Hematopoietic multipotent progenitor cell treated with erythropoietin and hydrocortisone succinate and interleukin-3 and kit ligand, for 4 days (in vitro differentiated cells): ENCODE results near the gene OR52I2.

Source experiments
- DNase-seq: peaks from one replicate; pipeline ENCODE4 v3.0.0-alpha.2; 2015

Gene OR52I2

GRCh38 chr11:4581443-4581842, at the start of gene OR52I2:
Gene OR52I2, plus strand, starts transcription at chr11:4581743.
- DNase-seq: no peak

- peak; percentile 72 for DNase-seq
Measured at GRCh38 chr11:4539603-4540219, 41.8 kb upstream of the OR52I2 start.

GRCh38 chr11:4541071-4541470, 40.5 kb upstream of the OR52I2 start:
- no peak for DNase-seq

GRCh38 chr11:4543561-4543960, 38.0 kb upstream of the OR52I2 start:
- no peak for DNase-seq

DNA sequence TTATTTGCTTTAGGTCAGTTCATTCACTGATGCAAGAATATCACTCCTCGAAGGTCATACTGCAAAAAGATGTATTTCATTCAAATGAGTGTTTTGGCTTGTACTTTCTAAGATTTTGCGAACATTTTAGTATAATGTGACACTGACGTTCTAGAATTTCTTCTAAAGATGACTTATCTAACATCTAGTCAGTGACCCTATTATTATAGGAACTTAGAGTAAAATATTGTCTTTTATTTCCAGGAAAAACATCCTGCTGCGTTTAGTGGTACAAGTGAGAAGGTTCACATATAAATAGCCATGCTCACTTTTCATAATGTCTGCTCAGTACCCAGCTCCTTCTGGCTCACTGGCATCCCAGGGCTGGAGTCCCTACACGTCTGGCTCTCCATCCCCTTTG, 36.7 kb upstream of the OR52I2 start, which contains the start of gene OR52M1:
OR52M1 (plus strand) TSS at position 301 of the 400 bp plus-strand sequence; CDS start at position 301, 0 bp downstream.
- DNase-seq: no peak

GRCh38 chr11:4546878-4547277, 34.7 kb upstream of the OR52I2 start:
- no peak for DNase-seq

GRCh38 chr11:4547416-4547815, 34.1 kb upstream of the OR52I2 start:
- no peak for DNase-seq

GRCh38 chr11:4551346-4551979, 30.1 kb upstream of the OR52I2 start:
- peak; percentile 36 for DNase-seq

DNA sequence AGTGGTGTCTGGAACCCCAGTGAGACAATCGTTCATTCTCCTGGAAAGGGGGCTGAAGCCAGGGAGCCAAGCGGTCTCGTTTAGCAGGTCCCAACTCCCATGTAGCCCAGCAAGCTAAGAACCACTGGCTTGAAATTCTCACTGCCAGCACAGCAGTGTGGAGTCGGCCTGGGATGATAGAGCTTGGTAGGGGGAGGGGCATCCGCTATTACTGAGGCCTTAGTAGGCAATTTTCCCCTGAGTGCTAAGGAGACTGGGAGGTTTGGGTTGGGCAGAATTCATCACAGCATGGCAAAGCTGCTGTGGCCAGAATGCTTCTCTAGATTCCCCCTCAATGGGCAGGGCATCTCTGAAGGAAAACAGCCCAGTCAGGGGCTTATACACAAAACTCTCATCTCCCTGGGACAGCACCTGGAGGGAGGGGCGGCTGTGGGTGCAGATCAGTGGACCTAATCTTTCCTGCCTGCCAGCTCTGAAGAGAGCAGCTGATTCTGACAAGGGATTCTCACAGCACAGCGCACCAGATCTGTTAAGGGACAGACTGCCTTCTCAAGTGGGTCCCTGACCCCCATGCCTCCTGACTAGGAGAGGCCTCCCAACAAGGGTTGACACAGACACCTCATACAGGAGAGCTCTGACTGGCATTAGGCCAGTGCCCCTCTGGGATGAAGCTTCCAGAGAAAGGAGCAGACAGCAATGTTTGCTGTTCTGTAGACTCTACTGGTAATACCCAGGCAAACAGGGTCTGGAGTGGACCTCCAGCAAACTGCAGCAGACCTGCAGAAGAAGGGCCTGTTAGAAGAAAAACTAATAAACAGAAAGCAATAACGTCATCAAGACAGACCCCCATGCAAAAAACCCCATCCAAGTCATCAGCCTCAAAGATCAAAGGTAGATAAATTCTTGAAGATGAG, 21.8 kb upstream of the OR52I2 start:
- no peak for DNase-seq

- no peak for DNase-seq
Measured at GRCh38 chr11:4560467-4560866, 21.1 kb upstream of the OR52I2 start.

GRCh38 chr11:4565371-4565770, 16.2 kb upstream of the OR52I2 start:
- DNase-seq: no peak

DNA sequence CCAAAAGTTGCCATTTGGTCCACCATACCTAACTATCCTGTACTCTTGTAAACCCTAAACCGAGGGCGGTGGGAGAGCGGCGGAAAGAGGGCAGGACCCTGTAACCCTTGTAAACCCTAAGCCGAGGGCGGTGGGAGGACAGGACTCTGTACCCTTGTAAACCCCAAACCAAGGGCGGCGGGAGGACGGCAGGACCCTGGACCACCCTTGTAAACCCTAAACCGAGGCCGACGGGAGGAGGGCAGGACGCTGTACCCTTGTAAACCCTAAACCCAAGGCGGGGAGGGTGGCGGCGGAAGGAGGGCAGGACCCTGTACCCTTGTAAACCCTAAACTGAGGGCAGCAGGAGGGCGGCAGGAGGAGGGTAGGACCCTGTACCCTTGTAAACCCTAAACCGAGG, 12.5 kb upstream of the OR52I2 start:
- DNase-seq: no peak

DNA sequence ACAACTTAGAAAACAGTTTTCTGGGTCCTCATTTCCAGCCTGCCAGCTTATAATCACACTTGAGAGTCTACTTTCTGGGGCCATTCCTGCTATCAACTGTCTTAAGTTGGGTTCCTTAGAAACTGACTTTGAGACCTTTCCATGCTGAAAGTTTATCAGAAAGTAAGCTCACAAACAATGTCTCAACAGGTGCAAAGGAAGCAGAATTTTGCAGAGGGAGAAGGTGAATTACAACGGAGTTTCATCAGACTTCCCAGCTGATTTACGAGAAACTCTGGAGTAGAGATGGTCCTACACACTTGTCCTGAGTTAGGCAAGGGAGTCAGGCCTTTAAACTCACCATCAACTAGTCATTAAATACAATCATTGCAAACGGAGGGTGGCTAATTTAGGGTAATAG, 4.7 kb upstream of the OR52I2 start:
- no peak for DNase-seq

GRCh38 chr11:4577761-4578160, 3.8 kb upstream of the OR52I2 start:
- DNase-seq: no peak

DNA sequence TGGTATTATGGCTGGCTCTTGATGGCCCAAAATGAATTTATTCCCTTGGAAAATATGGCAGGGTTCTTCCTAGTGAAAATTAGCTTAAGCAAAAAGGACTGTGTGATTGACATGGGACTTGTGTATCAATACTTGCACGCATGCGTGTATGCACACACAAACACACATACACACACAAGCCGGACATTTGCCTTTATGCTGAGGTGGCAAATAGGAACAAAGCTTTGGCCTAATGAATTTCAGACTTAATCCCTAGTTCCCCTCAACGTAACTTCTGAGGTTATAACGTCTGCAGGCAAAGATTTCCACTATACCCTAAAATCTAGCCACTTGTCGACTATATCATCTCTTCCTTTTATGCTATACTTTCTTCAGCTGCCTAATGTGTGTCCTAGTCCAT, 2.9 kb upstream of the OR52I2 start:
- no peak for DNase-seq

DNA sequence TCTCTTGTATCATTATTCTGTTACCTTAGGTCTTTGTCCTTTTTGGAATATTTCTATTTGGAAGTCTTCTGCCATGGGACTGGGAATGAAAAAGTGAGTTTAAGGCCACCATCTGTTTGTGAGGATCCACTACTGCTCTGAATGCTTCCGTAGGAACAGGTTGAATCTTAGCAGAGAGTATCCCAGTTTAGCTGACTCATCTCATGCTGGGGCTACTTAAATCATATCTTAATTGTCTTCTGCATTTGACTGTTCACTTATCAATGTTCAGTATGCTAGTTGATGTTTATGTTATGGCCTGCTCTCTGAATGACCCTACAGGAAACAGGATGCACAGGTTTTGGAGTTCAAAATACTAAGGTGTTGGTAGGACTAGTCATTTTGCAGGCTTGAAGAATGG, 1.4 kb upstream of the OR52I2 start:
- DNase-seq: no peak

DNA sequence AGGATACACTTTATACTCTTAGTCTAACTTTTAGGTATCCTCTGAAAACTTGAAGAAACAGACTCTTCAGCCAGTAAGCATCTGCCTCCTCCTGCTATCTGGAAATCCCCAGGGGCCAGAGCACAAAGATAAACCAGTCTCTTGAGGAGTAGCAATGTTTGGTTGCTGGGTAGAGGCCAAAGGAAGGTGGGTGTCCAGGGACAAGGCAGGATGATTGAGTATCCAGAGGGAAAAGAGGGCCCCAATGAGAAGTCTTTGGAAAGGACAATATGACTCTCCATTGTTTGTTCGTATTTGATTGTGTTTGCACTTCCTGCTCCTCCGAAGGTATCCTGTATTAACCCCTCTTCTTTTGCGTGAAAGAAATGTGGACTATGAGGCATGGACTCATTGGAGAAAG, 7.5 kb downstream of the OR52I2 start:
- DNase-seq: no peak

- DNase-seq: no peak
Measured at GRCh38 chr11:4593739-4594138, 12.2 kb downstream of the OR52I2 start, which contains the start of gene OR52I1. Gene OR52I1, plus strand, starts transcription at chr11:4594039. Its CDS starts 0 bp downstream, at chr11:4594039.

DNA sequence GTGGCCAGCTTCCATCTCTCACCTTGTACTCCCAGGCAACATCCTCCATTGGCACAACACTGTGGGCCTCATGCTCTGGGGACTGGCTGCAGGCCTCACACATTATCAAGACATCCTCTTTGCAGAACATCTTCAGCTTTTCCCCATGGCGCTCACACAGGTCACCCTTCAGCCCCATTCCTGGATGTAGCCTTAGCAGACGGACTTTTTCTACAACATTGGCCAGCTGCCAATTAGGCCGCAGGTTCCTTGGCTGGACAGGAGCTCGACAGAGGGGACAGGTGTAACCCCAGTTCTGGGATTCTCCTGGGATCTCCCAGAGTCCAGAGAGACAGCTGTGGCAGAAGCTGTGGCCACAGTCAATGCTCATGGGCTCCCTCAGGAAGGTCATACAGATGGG, 23.5 kb downstream of the OR52I2 start:
- DNase-seq: no peak

DNA sequence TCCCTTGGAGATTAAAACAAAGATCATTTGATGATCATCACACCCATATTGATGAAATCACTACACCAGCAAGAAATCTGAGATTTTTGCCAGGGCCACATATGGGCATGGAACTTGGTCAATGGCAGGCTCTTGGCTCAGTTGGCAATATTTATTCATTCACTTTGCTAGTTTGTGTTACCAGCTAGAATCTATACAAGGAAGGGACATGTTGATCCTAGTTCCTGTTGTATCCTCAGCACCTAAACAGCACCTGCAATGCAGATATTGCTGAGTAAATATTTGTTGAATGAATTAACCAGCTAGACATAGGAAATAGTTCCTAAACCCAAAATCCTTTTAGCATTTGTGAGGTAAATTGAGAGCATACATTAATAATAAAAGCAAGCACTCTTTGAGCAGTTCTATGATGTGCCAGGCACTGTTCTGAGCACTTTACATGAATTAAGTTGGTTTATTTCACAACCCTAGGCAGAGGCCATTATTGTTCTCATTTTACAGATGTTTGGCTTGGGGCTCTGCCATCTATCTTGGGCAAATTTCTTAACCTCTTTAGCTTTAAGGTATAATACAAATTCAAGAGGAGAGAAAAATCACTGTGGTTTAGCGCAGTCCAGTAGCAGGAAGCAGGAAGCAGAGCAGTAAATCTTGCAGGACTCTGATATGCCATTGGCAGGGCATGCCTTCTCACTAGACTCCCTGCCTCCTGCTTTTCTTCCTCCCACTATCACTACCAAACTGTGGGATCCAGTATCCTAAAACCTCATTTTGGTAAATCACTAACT, 24.9 kb downstream of the OR52I2 start:
- DNase-seq: peak; percentile 42

- peak; percentile 25 for DNase-seq
Measured at GRCh38 chr11:4607096-4607495, 25.6 kb downstream of the OR52I2 start.

GRCh38 chr11:4607781-4608666, 26.5 kb downstream of the OR52I2 start, which contains the start of gene TRIM68:
Gene TRIM68, minus strand, starts transcription at chr11:4608231. Its CDS starts 2,727 bp downstream, at chr11:4605504.
- peak; percentile 98 for DNase-seq
